Natural killer cell treated with Interleukin-12 subunit alpha and Interleukin-12 subunit beta and Interleukin-15 and Interleukin-18, amount 100 ng/mL, for 72 hours (primary cell): Measurements from ENCODE around the gene ZSWIM5. TPM values are rescaled to one million over a fixed set of nuclear protein-coding genes. Genes with fewer than 3 reads are reported as not detected.
"Not testable (repeated sequence)": the region's sequence is repeated elsewhere in the genome, so short reads cannot be mapped to it uniquely, and the experiment has no call there.

ENCODE experiments used
- ATAC-seq, 2 donors: fragments of 150-1000 bp; cut with Tn5 transposase in 1 of 2; sonication (Bioruptor Pico), chemical (Tn5 transposase) in 1 of 2; 2 replicates each; pipeline ENCODE4 v1.10.0; 2021
- DNase-seq: peaks from one replicate; pipeline ENCODE4 v3.0.0; 2022; ENCODE audit warnings: low spot score
- H3K27ac Mint-ChIP-seq, 2 donors: 1 replicate in 1 of 2; 2 replicates in 1 of 2; pipeline ENCODE4 v1.8.0; 2022; ENCODE audit warnings: mixed read lengths in 2 of 2, mild to moderate bottlenecking in 1 of 2, moderate library complexity in 1 of 2
- H3K27me3 Mint-ChIP-seq, 2 donors: 1 replicate in 1 of 2; 2 replicates in 1 of 2; pipeline ENCODE4 v1.8.0; 2022; ENCODE audit warnings: mixed read lengths in 2 of 2
- H3K36me3 Mint-ChIP-seq: one replicate; pipeline ENCODE4 v1.8.0; 2022; ENCODE audit warnings: mixed read lengths
- H3K4me1 Mint-ChIP-seq, 2 donors: 1 replicate in 1 of 2; 2 replicates in 1 of 2; pipeline ENCODE4 v1.8.0; 2022; ENCODE audit warnings: low read depth in 2 of 2, mixed read lengths in 2 of 2, mild to moderate bottlenecking in 1 of 2
- H3K4me3 Mint-ChIP-seq: one replicate; pipeline ENCODE4 v1.8.0; 2022; ENCODE audit warnings: mixed read lengths
- H3K9me3 Mint-ChIP-seq: 2 replicates; pipeline ENCODE4 v1.8.0; 2022; ENCODE audit warnings: mixed read lengths
- total RNA-seq, 2 donors: library from RNA; stranded (reverse); gene quantifications; one replicate each; pipeline ENCODE4 v1.2.3, GENCODE V29; 2022

The ZSWIM5 gene
- total RNA-seq, 2 donors from 2014 or later = 1.0 to 1.4 TPM

- no peak for DNase-seq
- Mint-ChIP-seq H3K4me1 (no peaks in the 10 kb centered on the region), H3K36me3 (peaks cover 6% of the 10 kb centered on the region), H3K9me3 (no peaks in the 10 kb centered on the region), H3K27ac (no peak overlapping the region), H3K27me3 (peaks cover 2 to 20% of the 10 kb centered on the region in 2 donors), H3K4me3 (no peak overlapping the region)
- no peak for ATAC-seq
Observed at GRCh38 chr1:45148209-45148825, 58.1 kb downstream of the ZSWIM5 start.

- H3K4me3 Mint-ChIP-seq = no peak overlapping the region
- no peak overlapping the region for H3K27ac Mint-ChIP-seq
- H3K27me3 Mint-ChIP-seq = peaks cover 2 to 14% of the 10 kb centered on the region in 2 donors
- peaks cover under 1% of the 10 kb centered on the region for H3K36me3 Mint-ChIP-seq
- DNase-seq (no peak), ATAC-seq (no peak)
- no peaks in the 10 kb centered on the region for H3K4me1 Mint-ChIP-seq
- H3K9me3 Mint-ChIP-seq = no peaks in the 10 kb centered on the region
Observed at GRCh38 chr1:45146833-45147232, 59.6 kb downstream of the ZSWIM5 start.

GRCh38 chr1:45141247-45142003 is 65.0 kb downstream of the ZSWIM5 start:
- H3K4me3 Mint-ChIP-seq = no peak overlapping the region
- ATAC-seq (no peak), DNase-seq (no peak)
- H3K27ac Mint-ChIP-seq = no peak overlapping the region
- H3K36me3 Mint-ChIP-seq = no peaks in the 10 kb centered on the region
- H3K4me1 Mint-ChIP-seq = no peaks in the 10 kb centered on the region
- no peaks in the 10 kb centered on the region for H3K9me3 Mint-ChIP-seq
- peaks cover 2 to 19% of the 10 kb centered on the region in 2 donors for H3K27me3 Mint-ChIP-seq

GRCh38 chr1:45136984-45137383 is 69.4 kb downstream of the ZSWIM5 start:
- no peak for ATAC-seq
- Mint-ChIP-seq H3K27ac (no peak overlapping the region), H3K4me1 (no peaks in the 10 kb centered on the region), H3K36me3 (no peaks in the 10 kb centered on the region), H3K4me3 (no peak overlapping the region), H3K27me3 (peaks cover 0 to 7% of the 10 kb centered on the region in 2 donors), H3K9me3 (no peaks in the 10 kb centered on the region)
- no peak for DNase-seq

DNA sequence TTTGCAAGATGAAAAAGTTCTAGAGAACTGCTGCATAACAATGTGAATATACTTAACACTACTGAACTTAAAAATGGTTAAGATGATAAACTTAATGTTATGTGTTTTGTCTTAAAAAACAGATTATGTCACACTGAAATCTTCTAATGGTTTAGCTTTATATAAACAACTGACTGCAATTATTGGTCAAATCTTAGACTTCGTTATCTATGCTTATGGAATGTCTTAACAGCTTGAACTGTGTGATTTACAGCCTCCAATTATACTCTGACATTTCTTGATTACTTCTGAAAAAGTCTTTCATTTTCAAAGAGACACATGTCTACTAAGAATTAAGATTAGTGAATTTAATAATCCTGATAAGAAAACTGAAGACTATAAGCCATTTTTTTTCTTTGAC is 71.1 kb downstream of the ZSWIM5 start:
- DNase-seq (no peak), ATAC-seq (no peak)
- H3K36me3 Mint-ChIP-seq = no peaks in the 10 kb centered on the region
- no peak overlapping the region for H3K4me3 Mint-ChIP-seq
- no peaks in the 10 kb centered on the region for H3K9me3 Mint-ChIP-seq
- H3K27me3 Mint-ChIP-seq = peaks cover 0 to 4% of the 10 kb centered on the region in 2 donors
- H3K4me1 Mint-ChIP-seq = no peaks in the 10 kb centered on the region
- H3K27ac Mint-ChIP-seq = no peak overlapping the region

DNA sequence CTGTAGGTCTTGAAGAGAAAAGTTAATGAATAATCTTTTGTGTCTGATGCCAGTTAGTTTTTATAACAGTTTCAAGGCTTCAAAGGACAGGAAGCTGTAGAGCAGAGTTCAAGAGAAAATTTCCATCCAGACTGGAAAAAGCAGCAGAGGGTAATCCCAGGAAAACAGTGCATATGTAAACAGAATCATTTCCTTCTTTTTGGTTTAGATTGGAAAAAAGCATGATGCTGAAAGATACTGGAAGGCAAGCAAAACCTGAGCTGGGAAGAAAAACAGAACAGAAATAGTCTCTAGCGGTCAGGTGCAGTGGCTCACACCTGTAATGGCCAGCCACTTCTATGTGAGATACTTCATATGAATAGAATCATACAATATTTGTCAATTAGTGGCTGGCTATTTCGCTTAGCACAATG is 71.9 kb downstream of the ZSWIM5 start:
- Mint-ChIP-seq H3K27ac (no peak overlapping the region), H3K27me3 (no peaks in the 10 kb centered on the region)
- no peak for ATAC-seq

DNA sequence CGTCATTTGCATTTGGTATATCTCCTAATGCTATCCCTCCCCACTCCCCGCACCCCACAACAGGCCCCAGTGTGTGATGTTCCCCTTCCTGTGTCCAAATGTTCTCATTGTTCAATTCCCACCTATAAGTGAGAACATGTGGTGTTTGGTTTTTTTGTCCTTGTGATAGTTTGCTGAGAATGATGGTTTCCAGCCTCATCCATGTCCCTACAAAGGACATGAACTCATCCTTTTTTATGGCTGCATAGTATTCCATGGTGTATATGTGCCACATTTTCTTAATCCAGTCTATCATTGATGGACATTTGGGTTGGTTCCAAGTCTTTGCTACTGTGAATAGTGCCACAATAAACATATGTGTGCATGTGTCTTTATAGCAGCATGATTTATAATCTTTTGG is 73.7 kb downstream of the ZSWIM5 start:
- H3K27ac Mint-ChIP-seq, ATAC-seq, H3K4me3 Mint-ChIP-seq, H3K27me3 Mint-ChIP-seq, H3K9me3 Mint-ChIP-seq, H3K4me1 Mint-ChIP-seq, H3K36me3 Mint-ChIP-seq, DNase-seq: not testable (repeated sequence)

More for the DNA sequence above, 71.9 kb downstream of the ZSWIM5 start:
- H3K4me3 Mint-ChIP-seq = no peak overlapping the region
- no peaks in the 10 kb centered on the region for H3K4me1 Mint-ChIP-seq
- no peak for DNase-seq
- no peaks in the 10 kb centered on the region for H3K9me3 Mint-ChIP-seq
- H3K36me3 Mint-ChIP-seq = no peaks in the 10 kb centered on the region

- DNase-seq = no peak
- no peak for ATAC-seq
Observed at GRCh38 chr1:45123358-45123757, 83.0 kb downstream of the ZSWIM5 start.

GRCh38 chr1:45122724-45123123 is 83.7 kb downstream of the ZSWIM5 start:
- Mint-ChIP-seq H3K4me1 (peaks cover 3 to 8% of the 10 kb centered on the region in 2 donors), H3K9me3 (no peaks in the 10 kb centered on the region), H3K36me3 (no peaks in the 10 kb centered on the region), H3K27ac (no peak overlapping the region), H3K27me3 (no peaks in the 10 kb centered on the region), H3K4me3 (no peak overlapping the region)
- no peak for DNase-seq
- no peak for ATAC-seq

More at GRCh38 chr1:45123358-45123757, 83.0 kb downstream of the ZSWIM5 start:
- H3K36me3 Mint-ChIP-seq = no peaks in the 10 kb centered on the region
- H3K4me3 Mint-ChIP-seq = no peak overlapping the region
- H3K27ac Mint-ChIP-seq = no peak overlapping the region
- H3K27me3 Mint-ChIP-seq = no peaks in the 10 kb centered on the region
- peaks cover 0 to 4% of the 10 kb centered on the region in 2 donors for H3K4me1 Mint-ChIP-seq
- H3K9me3 Mint-ChIP-seq = no peaks in the 10 kb centered on the region

DNA sequence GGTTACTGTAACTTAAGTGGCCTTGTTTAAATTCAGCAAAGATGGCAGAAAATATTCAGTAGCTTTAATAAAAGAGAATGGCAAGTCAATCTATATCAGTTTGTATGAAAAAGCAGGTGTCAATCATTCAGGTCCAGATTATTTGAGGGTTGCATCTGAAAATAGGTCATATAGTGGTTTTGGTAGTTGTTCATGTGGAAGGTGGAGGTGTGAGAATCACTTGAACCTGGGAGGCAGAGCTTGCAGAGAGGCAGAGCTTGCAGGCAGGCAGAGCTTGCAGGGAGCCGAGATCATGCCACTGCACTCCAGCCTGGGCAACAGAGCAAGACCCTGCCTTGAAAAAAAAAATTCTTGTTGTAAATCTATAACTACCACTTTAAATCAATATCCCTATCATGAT is 88.6 kb downstream of the ZSWIM5 start:
- H3K27ac Mint-ChIP-seq = peak overlapping the region; percentile 20 to 29
- no peak for DNase-seq
- H3K4me3 Mint-ChIP-seq = no peak overlapping the region
- H3K9me3 Mint-ChIP-seq = no peaks in the 10 kb centered on the region
- H3K36me3 Mint-ChIP-seq = no peaks in the 10 kb centered on the region
- no peak for ATAC-seq
- peaks cover 21 to 26% of the 10 kb centered on the region in 2 donors for H3K4me1 Mint-ChIP-seq
- no peaks in the 10 kb centered on the region for H3K27me3 Mint-ChIP-seq

DNA sequence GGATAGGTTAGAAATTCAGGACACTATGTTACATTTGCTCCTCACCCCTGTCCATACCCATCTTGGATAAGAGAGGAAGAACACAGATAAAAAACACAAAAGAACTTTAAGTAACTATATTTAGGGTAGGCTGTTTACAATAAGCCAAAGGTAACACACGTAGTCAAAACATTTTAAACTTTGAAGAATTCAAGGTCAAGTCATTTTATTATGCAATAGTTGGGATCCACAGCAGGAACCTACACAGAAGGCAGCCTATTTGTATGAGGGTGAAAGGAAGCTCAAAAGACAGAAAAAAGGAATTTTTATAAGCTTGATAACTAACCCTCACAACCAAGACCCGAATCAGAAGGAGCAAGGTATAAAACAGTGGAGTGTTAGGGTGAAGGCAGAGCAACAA is 89.6 kb downstream of the ZSWIM5 start:
- H3K27me3 Mint-ChIP-seq = no peaks in the 10 kb centered on the region
- no peak for DNase-seq
- no peaks in the 10 kb centered on the region for H3K36me3 Mint-ChIP-seq
- ATAC-seq = no peak
- H3K4me3 Mint-ChIP-seq = peak overlapping the region; percentile 63
- H3K4me1 Mint-ChIP-seq = peaks cover 21 to 22% of the 10 kb centered on the region in 2 donors
- peak overlapping the region in 1 of 2 donors; percentile 10 for H3K27ac Mint-ChIP-seq
- no peaks in the 10 kb centered on the region for H3K9me3 Mint-ChIP-seq

- no peak for ATAC-seq
- no peak for DNase-seq
- peaks cover 21 to 22% of the 10 kb centered on the region in 2 donors for H3K4me1 Mint-ChIP-seq
Observed at GRCh38 chr1:45116340-45116739, 90.1 kb downstream of the ZSWIM5 start.

DNA sequence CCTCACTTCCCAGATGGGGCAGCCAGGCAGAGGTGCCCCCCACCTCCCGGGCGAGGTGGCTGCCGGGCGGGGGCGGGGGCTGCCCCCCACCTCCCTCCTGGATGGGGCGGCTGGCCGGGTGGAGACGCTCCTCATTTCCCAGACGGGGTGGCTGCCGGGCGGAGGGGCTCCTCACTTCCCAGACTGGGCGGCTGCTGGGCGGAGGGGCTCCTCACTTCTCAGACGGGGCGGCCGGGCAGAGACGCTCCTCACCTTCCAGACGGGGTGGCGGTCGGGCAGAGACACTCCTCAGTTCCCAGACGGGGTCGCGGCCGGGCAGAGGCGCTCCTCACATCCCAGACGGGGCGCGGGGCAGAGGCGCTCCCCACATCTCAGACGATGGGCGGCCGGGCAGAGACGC is 91.2 kb downstream of the ZSWIM5 start:
- H3K4me1 Mint-ChIP-seq = peaks cover 21 to 22% of the 10 kb centered on the region in 2 donors
- H3K9me3 Mint-ChIP-seq, H3K27ac Mint-ChIP-seq, H3K27me3 Mint-ChIP-seq, ATAC-seq, DNase-seq, H3K36me3 Mint-ChIP-seq, H3K4me3 Mint-ChIP-seq: not testable (repeated sequence)

More at GRCh38 chr1:45116340-45116739, 90.1 kb downstream of the ZSWIM5 start:
- H3K27ac Mint-ChIP-seq = peak overlapping the region; percentile 10 to 26
- no peaks in the 10 kb centered on the region for H3K36me3 Mint-ChIP-seq
- no peaks in the 10 kb centered on the region for H3K27me3 Mint-ChIP-seq
- no peaks in the 10 kb centered on the region for H3K9me3 Mint-ChIP-seq
- H3K4me3 Mint-ChIP-seq = peak overlapping the region; percentile 63

- no peak for DNase-seq
- Mint-ChIP-seq H3K27me3 (no peaks in the 10 kb centered on the region), H3K9me3 (no peaks in the 10 kb centered on the region), H3K36me3 (no peaks in the 10 kb centered on the region), H3K4me3 (no peak overlapping the region), H3K4me1 (peaks cover 17% of the 10 kb centered on the region in 2 donors), H3K27ac (no peak overlapping the region)
- no peak for ATAC-seq
Observed at GRCh38 chr1:45112661-45113060, 93.7 kb downstream of the ZSWIM5 start.
